Smooth muscle cell (in vitro differentiated cells): ENCODE data around the gene ESRRB. TPM values are rescaled to one million over a fixed set of nuclear protein-coding genes. Genes with fewer than 3 reads are reported as not detected.
"Not testable (repeated sequence)": the region's sequence is repeated elsewhere in the genome, so short reads cannot be mapped to it uniquely, and the experiment has no call there.

Experiments used
- DNase-seq: peaks from one replicate; lab custom pipeline; 2025; ENCODE audit not compliant: unreplicated experiment; lab: John Stamatoyannopoulos, UW
- H2AFZ ChIP-seq: fragments of 200-600 bp; sonication (generic); 2 replicates; pipeline ENCODE4 v1.6.0; 2016; ENCODE audit warnings: antibody characterized with exemption, low read depth, mild to moderate bottlenecking
- H3F3A ChIP-seq: fragments of 200-600 bp; sonication (generic); 2 replicates; pipeline ENCODE4 v1.6.0; 2017; ENCODE audit warnings: antibody characterized with exemption, low read depth
- H3K27ac ChIP-seq: fragments of 200-600 bp; sonication (generic); 2 replicates; pipeline ENCODE4 v1.5.1; 2016; ENCODE audit warnings: low read depth, mild to moderate bottlenecking
- H3K27me3 ChIP-seq: fragments of 200-600 bp; sonication (generic); 2 replicates; pipeline ENCODE4 v1.6.1; 2016; ENCODE audit warnings: low read depth, mild to moderate bottlenecking
- H3K36me3 ChIP-seq: fragments of 200-600 bp; sonication (generic); 2 replicates; pipeline ENCODE4 v1.5.1; 2016; ENCODE audit warnings: low read depth
- H3K4me1 ChIP-seq: fragments of 200-600 bp; sonication (generic); 2 replicates; pipeline ENCODE4 v1.5.1; 2016; ENCODE audit warnings: low read depth
- H3K4me2 ChIP-seq: fragments of 200-600 bp; sonication (generic); 2 replicates; pipeline ENCODE4 v1.6.0; 2016; ENCODE audit warnings: mild to moderate bottlenecking
- H3K4me3 ChIP-seq: fragments of 200-600 bp; sonication (generic); 2 replicates; pipeline ENCODE4 v1.5.1; 2016; ENCODE audit warnings: mild to moderate bottlenecking
- H3K79me2 ChIP-seq: fragments of 200-600 bp; sonication (generic); 2 replicates; pipeline ENCODE4 v1.6.0; 2016; ENCODE audit warnings: low read depth, mild to moderate bottlenecking
- H3K9ac ChIP-seq: fragments of 200-600 bp; sonication (generic); 2 replicates; pipeline ENCODE4 v1.6.0; 2016; ENCODE audit warnings: low read depth
- H3K9me3 ChIP-seq: fragments of 200-600 bp; sonication (generic); replicated peaks from 2 replicates; pipeline ENCODE4 v1.5.1; 2016; ENCODE audit warnings: low read depth
- H4K20me1 ChIP-seq: fragments of 200-600 bp; sonication (generic); 2 replicates; pipeline ENCODE4 v1.6.0; 2016; ENCODE audit warnings: low read depth
- CTCF ChIP-seq: fragments of 200-600 bp; sonication (generic); IDR thresholded peaks from 2 replicates; pipeline ENCODE4 v1.5.1; 2017; ENCODE audit warnings: borderline replicate concordance, mild to moderate bottlenecking, antibody characterized with exemption; ENCODE audit not compliant: insufficient read depth, poor library complexity, severe bottlenecking
- WGBS: methylation state at CpG from one replicate; pipeline ENCODE4 v1.1.7; 2016; ENCODE audit warnings: low lambda C conversion rate; 5-methylcytosine and 5-hydroxymethylcytosine counted together
- polyA plus RNA-seq: library from polyadenylated mRNA; unstranded; fragments of >200 nt; fragmentation: Nextera tagmentation; extraction: Ambion mirVana; gene quantifications from 2 replicates; pipeline ENCODE4 v1.2.1, GENCODE V29; 2016
- total RNA-seq: library from RNA; depleted of rRNA; stranded (reverse); fragments of >200 nt; gene quantifications from 2 replicates; pipeline ENCODE4 v1.2.3, GENCODE V29; 2014

Gene ESRRB
- total and polyA plus RNA-seq, 2 experiments from 2014 or later, result 0.72 TPM; not detected in 1

DNA sequence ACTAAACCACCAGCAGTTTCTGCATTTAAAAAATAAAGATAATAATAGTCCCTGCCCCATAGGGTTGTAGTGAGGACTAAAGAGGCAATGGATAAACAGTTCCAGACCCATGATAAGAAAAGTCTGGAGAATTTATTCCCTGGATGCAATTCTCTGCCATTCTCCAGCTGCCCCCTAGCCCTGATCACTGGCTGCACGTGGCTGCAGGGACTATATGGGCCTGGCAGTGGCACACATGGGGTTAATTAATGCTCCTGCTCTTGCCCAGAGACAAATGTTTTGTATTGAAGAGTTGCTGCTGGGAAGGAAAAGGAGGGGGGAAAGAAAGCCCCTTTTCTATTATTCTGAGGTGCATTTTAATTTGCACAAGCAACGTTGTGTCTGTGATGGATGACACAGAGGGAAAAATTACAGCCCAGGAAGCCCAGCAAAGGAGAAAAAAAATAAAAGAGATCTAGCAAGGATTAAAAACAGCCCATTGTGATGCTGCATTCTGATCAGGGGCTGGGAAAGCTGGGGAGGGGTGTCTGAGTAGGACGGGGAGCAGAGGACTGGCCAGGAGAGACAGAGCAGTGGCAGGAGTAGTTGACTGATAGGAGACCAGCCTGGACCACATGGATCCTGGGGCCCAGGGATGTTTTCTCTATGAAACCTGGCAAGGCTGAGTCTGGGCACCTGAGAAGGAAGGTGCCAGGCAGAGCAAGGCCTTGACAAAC is 149.3 kb downstream of the ESRRB start:
- Histone ChIP-seq H3K36me3 (no peaks in the 10 kb centered on the region), H3F3A (no peaks in the 10 kb centered on the region), H3K27ac (no peak overlapping the region), H3K9me3 (no peaks in the 10 kb centered on the region), H3K4me2 (no peak overlapping the region), H3K79me2 (no peaks in the 10 kb centered on the region), H2AFZ (no peak overlapping the region), H4K20me1 (no peaks in the 10 kb centered on the region), H3K4me3 (no peak overlapping the region), H3K4me1 (no peaks in the 10 kb centered on the region), H3K27me3 (no peaks in the 10 kb centered on the region), H3K9ac (no peak overlapping the region)
- TF ChIP-seq CTCF, result no peak
- no peak for DNase-seq
- WGBS, result 74% methylated on average over 3 of the region's 3 CpGs

- no peaks in the 10 kb centered on the region for H3F3A ChIP-seq
- H3K9me3 ChIP-seq, result no peaks in the 10 kb centered on the region
- WGBS, result 95% methylated on average over 3 of the region's 3 CpGs
- no peak overlapping the region for H3K4me2 ChIP-seq
- H3K4me1 ChIP-seq, result no peaks in the 10 kb centered on the region
- DNase-seq, result no peak
- H2AFZ ChIP-seq, result no peak overlapping the region
- H3K4me3 ChIP-seq, result no peak overlapping the region
- no peak overlapping the region for H3K27ac ChIP-seq
- no peak for TF ChIP-seq CTCF
- no peaks in the 10 kb centered on the region for H4K20me1 ChIP-seq
- H3K36me3 ChIP-seq, result no peaks in the 10 kb centered on the region
- H3K79me2 ChIP-seq, result no peaks in the 10 kb centered on the region
- no peaks in the 10 kb centered on the region for H3K27me3 ChIP-seq
- no peak overlapping the region for H3K9ac ChIP-seq
Measured at GRCh38 chr14:76531085-76531484, 155.1 kb downstream of the ESRRB start.

DNA sequence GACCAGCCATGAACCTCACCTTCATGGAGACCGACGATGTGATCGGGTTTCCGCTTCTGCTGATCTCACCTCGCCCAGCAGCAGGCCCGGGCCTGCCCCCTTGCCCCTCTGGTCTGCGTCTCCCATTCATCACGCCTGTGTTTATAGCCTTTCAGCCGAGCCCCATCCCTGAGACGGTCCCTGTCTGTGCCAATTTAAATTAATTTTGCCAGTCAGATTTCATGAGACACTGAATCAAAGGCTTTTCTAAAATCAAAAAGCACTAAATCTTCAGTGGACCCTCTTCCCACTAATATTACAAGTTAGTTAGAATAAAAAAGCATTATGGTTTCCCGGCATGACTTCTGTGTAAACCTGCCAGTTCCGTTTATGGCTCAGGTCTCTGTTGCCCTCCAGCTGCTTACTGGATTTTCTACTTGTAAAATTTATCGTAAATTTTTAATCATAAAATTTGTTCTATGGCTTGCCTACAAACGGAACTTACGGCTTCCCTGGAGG is 155.9 kb downstream of the ESRRB start:
- H3K79me2 ChIP-seq, result no peaks in the 10 kb centered on the region
- DNase-seq, result no peak
- H3K9ac ChIP-seq, result no peak overlapping the region
- H3K27me3 ChIP-seq, result no peaks in the 10 kb centered on the region
- WGBS, result 63% methylated on average over 15 of the region's 15 CpGs
- H4K20me1 ChIP-seq, result no peaks in the 10 kb centered on the region
- no peak overlapping the region for H3K27ac ChIP-seq
- no peaks in the 10 kb centered on the region for H3K9me3 ChIP-seq
- TF ChIP-seq CTCF, result no peak
- H3F3A ChIP-seq, result no peaks in the 10 kb centered on the region
- H3K4me2 ChIP-seq, result no peak overlapping the region
- H3K36me3 ChIP-seq, result no peaks in the 10 kb centered on the region
- no peak overlapping the region for H2AFZ ChIP-seq
- H3K4me1 ChIP-seq, result no peaks in the 10 kb centered on the region
- H3K4me3 ChIP-seq, result no peak overlapping the region

DNA sequence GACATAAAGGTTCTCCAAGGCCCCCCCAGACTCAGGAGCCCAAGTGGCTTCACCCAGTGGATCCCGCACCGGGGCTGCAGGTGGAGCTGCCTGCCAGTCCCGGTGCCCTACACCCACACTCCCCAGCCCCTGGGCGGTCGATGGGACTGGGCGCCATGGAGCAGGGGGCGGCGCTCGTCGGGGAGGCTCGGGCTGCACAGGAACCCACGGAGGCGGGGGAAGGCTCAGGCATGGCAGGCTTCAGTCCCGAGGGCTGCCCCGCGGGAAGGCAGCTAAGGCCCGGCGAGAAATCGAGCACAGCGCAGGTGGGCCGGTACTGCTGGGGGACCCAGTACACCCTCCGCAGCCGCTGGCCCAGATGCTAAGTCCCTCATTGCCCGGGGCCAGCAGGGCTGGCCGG is 160.7 kb downstream of the ESRRB start:
- not testable (repeated sequence) for H3K9me3 ChIP-seq, H3K4me1 ChIP-seq, H3K27ac ChIP-seq, H3K9ac ChIP-seq, DNase-seq, H3K79me2 ChIP-seq, H3F3A ChIP-seq, H2AFZ ChIP-seq, H3K27me3 ChIP-seq, H4K20me1 ChIP-seq, H3K36me3 ChIP-seq, H3K4me3 ChIP-seq, H3K4me2 ChIP-seq
- WGBS, result 97% methylated on average over 13 of the region's 25 CpGs
